ENCODE results near the gene LCA5L.

Gene LCA5L

GRCh38 chr21:39447264-39447663 lies 1.7 kb upstream of the LCA5L start:
- Mint-ChIP-seq H3K4me1 (peaks cover 42% of the 10 kb centered on the region), H3K4me3 (peak overlapping the region; percentile 14 to 75 (median 73)), H3K36me3 (ENCODE audit: low read depth) (no peaks in the 10 kb centered on the region), H3K9me3 (no peaks in the 10 kb centered on the region), H3K27me3 (ENCODE audit: low read depth) (no peaks in the 10 kb centered on the region), H3K27ac (peak overlapping the region in 2 of 3 experiments; percentile 43)
- TF ChIP-seq CTCF (IDR thresholded peaks at IDR 0.05; ENCODE audit: unreplicated experiment in 3 of 3): no peak

- H3K36me3 Mint-ChIP-seq (ENCODE audit: low read depth): no peaks in the 10 kb centered on the region
- no peaks in the 10 kb centered on the region for H3K9me3 Mint-ChIP-seq
- no peaks in the 10 kb centered on the region for H3K27me3 Mint-ChIP-seq (ENCODE audit: low read depth)
- H3K27ac Mint-ChIP-seq: peak overlapping the region; percentile 96 to 99 (median 96)
- H3K4me3 Mint-ChIP-seq: peak overlapping the region; percentile 95 to 98 (median 96)
- TF ChIP-seq CTCF (IDR thresholded peaks at IDR 0.05; ENCODE audit: unreplicated experiment in 3 of 3): no peak
- H3K4me1 Mint-ChIP-seq: peaks cover 37% of the 10 kb centered on the region
Observed at GRCh38 chr21:39444421-39445180, 977 bp downstream of the LCA5L start.

- TF ChIP-seq CTCF (IDR thresholded peaks at IDR 0.05; ENCODE audit: unreplicated experiment in 3 of 3): peak; percentile 76 to 79 (median 78)
- Mint-ChIP-seq H3K9me3 (no peaks in the 10 kb centered on the region), H3K36me3 (ENCODE audit: low read depth) (no peaks in the 10 kb centered on the region), H3K27me3 (ENCODE audit: low read depth) (no peaks in the 10 kb centered on the region), H3K27ac (peak overlapping the region; percentile 64 to 85 (median 78)), H3K4me1 (peaks cover 29% of the 10 kb centered on the region), H3K4me3 (peak overlapping the region; percentile 41 to 77 (median 63))
Observed at GRCh38 chr21:39441502-39442475, 3.8 kb downstream of the LCA5L start.

GRCh38 chr21:39439232-39439631 lies 6.3 kb downstream of the LCA5L start:
- TF ChIP-seq CTCF (IDR thresholded peaks at IDR 0.05; ENCODE audit: unreplicated experiment in 3 of 3): no peak
- H3K27ac Mint-ChIP-seq: peak overlapping the region in 1 of 3 experiments; percentile 7
- H3K4me1 Mint-ChIP-seq: peaks cover 20% of the 10 kb centered on the region

GRCh38 chr21:39434950-39435349 lies 10.6 kb downstream of the LCA5L start:
- Mint-ChIP-seq H3K4me3 (no peak overlapping the region), H3K27me3 (ENCODE audit: low read depth) (no peaks in the 10 kb centered on the region), H3K27ac (no peak overlapping the region), H3K4me1 (no peaks in the 10 kb centered on the region), H3K9me3 (no peaks in the 10 kb centered on the region), H3K36me3 (ENCODE audit: low read depth) (no peaks in the 10 kb centered on the region)
- no peak for TF ChIP-seq CTCF (IDR thresholded peaks at IDR 0.05; ENCODE audit: unreplicated experiment in 3 of 3)

More at GRCh38 chr21:39439232-39439631, 6.3 kb downstream of the LCA5L start:
- Mint-ChIP-seq H3K4me3 (no peak overlapping the region), H3K27me3 (ENCODE audit: low read depth) (no peaks in the 10 kb centered on the region), H3K9me3 (no peaks in the 10 kb centered on the region), H3K36me3 (ENCODE audit: low read depth) (no peaks in the 10 kb centered on the region)
